SK-MEL-5 (cell line): ENCODE measurements around the gene MBL2. TPM values are rescaled to one million over a fixed set of nuclear protein-coding genes. Genes with fewer than 3 reads are reported as not detected.

Experiments used
- DNase-seq: peaks from one replicate; pipeline ENCODE4 v3.0.0-alpha.2; 2016; ENCODE audit warnings: low read depth, low spot score
- in situ Hi-C: cut with HindIII; loops from 2 replicates; pipeline ENCODE4 v1.10.0; 2016; ENCODE audit warnings: low sequenced_read_pairs, high pct_unique_total_duplicates, low pct_unique_long_range_greater_than_20kb
- total RNA-seq: library from RNA; depleted of rRNA; stranded (reverse); fragments of >200 nt; shearing (Covaris generic); gene quantifications from 2 replicates; pipeline ENCODE4 v1.2.3, GENCODE V29; 2014

MBL2 gene
- total RNA-seq, 1 experiment from 2014 or later = not detected

- in situ Hi-C loops = no loop called here
- DNase-seq = no peak
Observed at GRCh38 chr10:52750629-52751028, 22.0 kb downstream of the MBL2 start.

- in situ Hi-C loops = no loop called here
- DNase-seq = no peak
Observed at GRCh38 chr10:52747694-52748093, 24.9 kb downstream of the MBL2 start.

- in situ Hi-C loops = no loop called here
- DNase-seq = peak; percentile 51
Observed at GRCh38 chr10:52746169-52746568, 26.4 kb downstream of the MBL2 start.

GRCh38 chr10:52744057-52744805, 28.4 kb downstream of the MBL2 start:
- DNase-seq = no peak
- in situ Hi-C loops = no loop called here

- in situ Hi-C loops = no loop called here
- no peak for DNase-seq
Observed at GRCh38 chr10:52742731-52743130, 29.9 kb downstream of the MBL2 start.

GRCh38 chr10:52741851-52742250, 30.7 kb downstream of the MBL2 start:
- no peak for DNase-seq
- in situ Hi-C loops = no loop called here

- in situ Hi-C loops = no loop called here
- DNase-seq = peak; percentile 77
Observed at GRCh38 chr10:52740913-52741675, 31.5 kb downstream of the MBL2 start.

GRCh38 chr10:52740155-52740549, 32.4 kb downstream of the MBL2 start:
- no peak for DNase-seq
- in situ Hi-C loops = no loop called here

- no peak for DNase-seq
- in situ Hi-C loops = no loop called here
Observed at GRCh38 chr10:52739380-52740154, 33.0 kb downstream of the MBL2 start.

- no peak for DNase-seq
- in situ Hi-C loops = no loop called here
Observed at GRCh38 chr10:52738951-52739350, 33.6 kb downstream of the MBL2 start.

- in situ Hi-C loops = no loop called here
- DNase-seq = peak; percentile 52
Observed at GRCh38 chr10:52729271-52730104, 43.1 kb downstream of the MBL2 start.

- in situ Hi-C loops = no loop called here
- no peak for DNase-seq
Observed at GRCh38 chr10:52720018-52720417, 52.6 kb downstream of the MBL2 start.
